ENCODE measurements around the gene CACNG1. TPM values are rescaled to one million over a fixed set of nuclear protein-coding genes. Genes with fewer than 3 reads are reported as not detected.

Gene CACNG1
- total and polyA plus RNA-seq, 2 of the 4 experiments (the other 2 are of a cell fraction): not detected

DNA sequence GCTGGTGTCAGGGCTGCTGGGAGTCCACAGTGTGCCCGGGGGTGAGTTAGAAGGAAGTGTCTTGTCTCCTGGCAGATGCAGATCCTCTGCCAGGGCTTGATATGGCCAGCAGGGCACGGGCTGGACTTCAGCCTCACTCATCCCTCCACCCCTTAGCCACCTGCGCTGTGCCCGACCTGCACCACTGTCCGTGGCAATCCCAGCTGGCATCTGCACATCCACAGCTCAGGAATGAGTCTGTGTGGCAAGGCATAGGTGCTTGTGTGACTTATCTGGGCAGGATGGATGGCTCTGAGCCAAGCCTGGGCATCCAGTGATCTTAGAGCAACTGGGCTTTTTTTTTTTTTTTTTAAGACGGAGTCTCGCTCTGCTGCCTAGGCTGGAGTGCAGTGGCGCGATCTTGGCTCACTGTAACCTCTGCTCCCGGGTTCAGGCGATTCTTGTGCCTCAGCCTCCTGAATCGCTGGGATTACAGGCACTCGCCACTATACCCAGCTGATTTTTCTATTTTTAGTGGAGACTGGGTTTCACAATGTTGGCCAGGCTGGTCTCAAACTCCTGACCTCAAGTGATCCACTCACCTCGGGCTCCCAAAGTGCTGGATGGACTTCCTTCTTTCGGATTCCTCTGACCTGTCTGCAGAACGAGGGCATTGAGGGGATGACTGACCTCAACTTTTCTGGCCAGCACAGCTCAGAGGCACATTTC is 22.5 kb upstream of the CACNG1 start:
- intact Hi-C loops (cut with micrococcal nuclease): no loop called here
- ATAC-seq (ENCODE audit: low read depth): no peak
- CTCF ChIA-PET: no interaction called here

More for the DNA sequence above, 22.5 kb upstream of the CACNG1 start:
- H3K27ac ChIP-seq (ENCODE audit: insufficient read depth, low read length): no peak overlapping the region
- H2BK120ac ChIP-seq (ENCODE audit: low read depth, low read length): no peak overlapping the region
- H3K9me1 ChIP-seq (ENCODE audit: insufficient read depth, low read length): peaks cover 8% of the 10 kb centered on the region; the same call in 1 of the 2 replicates
- no peak overlapping the region for H3K18ac ChIP-seq (ENCODE audit: low read depth, low read length)
- H4K5ac ChIP-seq (ENCODE audit: low read depth, low read length): no peak overlapping the region
- TF ChIP-seq CHD1 (IDR thresholded peaks at IDR 0.05; ENCODE audit: low read depth, low read length): no peak
- TF ChIP-seq RFX5 (IDR thresholded peaks at IDR 0.05; ENCODE audit: low read depth, low read length): no peak
- TF ChIP-seq, protein P1, sequence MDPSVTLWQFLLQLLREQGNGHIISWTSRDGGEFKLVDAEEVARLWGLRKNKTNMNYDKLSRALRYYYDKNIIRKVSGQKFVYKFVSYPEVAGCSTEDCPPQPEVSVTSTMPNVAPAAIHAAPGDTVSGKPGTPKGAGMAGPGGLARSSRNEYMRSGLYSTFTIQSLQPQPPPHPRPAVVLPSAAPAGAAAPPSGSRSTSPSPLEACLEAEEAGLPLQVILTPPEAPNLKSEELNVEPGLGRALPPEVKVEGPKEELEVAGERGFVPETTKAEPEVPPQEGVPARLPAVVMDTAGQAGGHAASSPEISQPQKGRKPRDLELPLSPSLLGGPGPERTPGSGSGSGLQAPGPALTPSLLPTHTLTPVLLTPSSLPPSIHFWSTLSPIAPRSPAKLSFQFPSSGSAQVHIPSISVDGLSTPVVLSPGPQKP (IDR thresholded peaks at IDR 0.05; ENCODE audit: borderline replicate concordance, low read depth, low read length): no peak
- TF ChIP-seq MAFK (IDR thresholded peaks at IDR 0.05; ENCODE audit: low read depth, low read length): no peak
- no peak for TF ChIP-seq NFE2L2 (IDR thresholded peaks at IDR 0.05; ENCODE audit: low read depth, low read length)
- TF ChIP-seq RAD21 (IDR thresholded peaks at IDR 0.05; ENCODE audit: low read length): no peak
- no peak for TF ChIP-seq SMC3 (IDR thresholded peaks at IDR 0.05; ENCODE audit: low read depth, low read length)
- TF ChIP-seq MAZ (IDR thresholded peaks at IDR 0.05; ENCODE audit: borderline replicate concordance, low read depth, low read length): no peak
- no peak for TF ChIP-seq RCOR1 (IDR thresholded peaks at IDR 0.05; ENCODE audit: insufficient replicate concordance, low read length)
- TF ChIP-seq, protein P2, sequence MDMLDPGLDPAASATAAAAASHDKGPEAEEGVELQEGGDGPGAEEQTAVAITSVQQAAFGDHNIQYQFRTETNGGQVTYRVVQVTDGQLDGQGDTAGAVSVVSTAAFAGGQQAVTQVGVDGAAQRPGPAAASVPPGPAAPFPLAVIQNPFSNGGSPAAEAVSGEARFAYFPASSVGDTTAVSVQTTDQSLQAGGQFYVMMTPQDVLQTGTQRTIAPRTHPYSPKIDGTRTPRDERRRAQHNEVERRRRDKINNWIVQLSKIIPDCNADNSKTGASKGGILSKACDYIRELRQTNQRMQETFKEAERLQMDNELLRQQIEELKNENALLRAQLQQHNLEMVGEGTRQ (IDR thresholded peaks at IDR 0.05; ENCODE audit: low read depth, low read length): no peak
- no peak for TF ChIP-seq POLR2A (IDR thresholded peaks at IDR 0.05; ENCODE audit: low read depth, low read length)
- no peak for TF ChIP-seq CEBPB (IDR thresholded peaks at IDR 0.05; ENCODE audit: low read depth, low read length)
- TF ChIP-seq, protein P3, sequence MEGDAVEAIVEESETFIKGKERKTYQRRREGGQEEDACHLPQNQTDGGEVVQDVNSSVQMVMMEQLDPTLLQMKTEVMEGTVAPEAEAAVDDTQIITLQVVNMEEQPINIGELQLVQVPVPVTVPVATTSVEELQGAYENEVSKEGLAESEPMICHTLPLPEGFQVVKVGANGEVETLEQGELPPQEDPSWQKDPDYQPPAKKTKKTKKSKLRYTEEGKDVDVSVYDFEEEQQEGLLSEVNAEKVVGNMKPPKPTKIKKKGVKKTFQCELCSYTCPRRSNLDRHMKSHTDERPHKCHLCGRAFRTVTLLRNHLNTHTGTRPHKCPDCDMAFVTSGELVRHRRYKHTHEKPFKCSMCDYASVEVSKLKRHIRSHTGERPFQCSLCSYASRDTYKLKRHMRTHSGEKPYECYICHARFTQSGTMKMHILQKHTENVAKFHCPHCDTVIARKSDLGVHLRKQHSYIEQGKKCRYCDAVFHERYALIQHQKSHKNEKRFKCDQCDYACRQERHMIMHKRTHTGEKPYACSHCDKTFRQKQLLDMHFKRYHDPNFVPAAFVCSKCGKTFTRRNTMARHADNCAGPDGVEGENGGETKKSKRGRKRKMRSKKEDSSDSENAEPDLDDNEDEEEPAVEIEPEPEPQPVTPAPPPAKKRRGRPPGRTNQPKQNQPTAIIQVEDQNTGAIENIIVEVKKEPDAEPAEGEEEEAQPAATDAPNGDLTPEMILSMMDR (conservative IDR thresholded peaks at IDR 0.05; ENCODE audit: low read depth, low read length): no peak
- TF ChIP-seq FOS (IDR thresholded peaks at IDR 0.05; ENCODE audit: low read depth, low read length): no peak
- TF ChIP-seq MXI1 (IDR thresholded peaks at IDR 0.05; ENCODE audit: borderline replicate concordance, low read depth, low read length): no peak
- TF ChIP-seq BHLHE40 (IDR thresholded peaks at IDR 0.05; ENCODE audit: low read depth, low read length): no peak
- H3K79me1 ChIP-seq (ENCODE audit: low read depth in 1 of 2, low read length in 2 of 2): no peaks in the 10 kb centered on the region
- no peak overlapping the region for H3K23ac ChIP-seq (ENCODE audit: low read depth, low read length)
- POLR2A ChIA-PET (ENCODE audit: unreplicated experiment): no interaction called here
- no peaks in the 10 kb centered on the region for H4K20me1 ChIP-seq (ENCODE audit: insufficient read depth, low read length)
- H2AFZ ChIP-seq (replicated peaks; ENCODE audit: low read length, poor library complexity): no peak overlapping the region
- dilution Hi-C loops (cut with HindIII; ENCODE audit: low sequenced_read_pairs, unreplicated experiment): no loop called here
- no peak overlapping the region for H2BK5ac ChIP-seq (ENCODE audit: low read depth, low read length, poor library complexity, severe bottlenecking)
- H4K8ac ChIP-seq (ENCODE audit: low read depth in 2 of 2, low read length in 2 of 2): no peak overlapping the region
- no peak overlapping the region for H3K4ac ChIP-seq (ENCODE audit: low read depth, low read length)
- no peak overlapping the region for H3K4me2 ChIP-seq (ENCODE audit: low read depth, low read length)
- H3K14ac ChIP-seq (replicated peaks; ENCODE audit: low read depth, low read length): no peak overlapping the region
- H3K4me1 ChIP-seq (ENCODE audit: control insufficient read depth, insufficient read depth, low read length): no peaks in the 10 kb centered on the region
- WGBS, 2 experiments (ENCODE audit: extremely low coverage in 2 of 2, insufficient read length in 1 of 2): 60% methylated on average over 1 of the region's 16 CpGs; no CpG with 5 or more reads in 1 of the 2 experiments
- no peak overlapping the region for H2BK20ac ChIP-seq (ENCODE audit: low read depth, low read length)
- H3K27me3 ChIP-seq (ENCODE audit: control insufficient read depth, insufficient read depth, low read length): peaks cover 29% of the 10 kb centered on the region
- no peak overlapping the region for H4K91ac ChIP-seq (ENCODE audit: insufficient read depth, low read depth, low read length)
- H3K4me3 ChIP-seq (ENCODE audit: insufficient read depth, low read depth, low read length): no peak overlapping the region
- no peaks in the 10 kb centered on the region for H3K36me3 ChIP-seq (ENCODE audit: control insufficient read depth, insufficient read depth, low read length)
- H2BK15ac ChIP-seq (ENCODE audit: low read depth, low read length): no peak overlapping the region
- no peak overlapping the region for H2AK9ac ChIP-seq (replicated peaks; ENCODE audit: low read depth, low read length, poor library complexity)
- no peak overlapping the region for H3K56ac ChIP-seq (ENCODE audit: extremely low read depth, insufficient read depth, low read length)
- no peak overlapping the region for H3K9ac ChIP-seq (ENCODE audit: low read depth, low read length)
- BruUV-seq (replicated peaks): no TSS peak
- H2AK5ac ChIP-seq (ENCODE audit: low read depth, low read length): no peak overlapping the region
- H3K9me3 ChIP-seq (ENCODE audit: control insufficient read depth, insufficient read depth, low read length): no peaks in the 10 kb centered on the region
- no peak for DNase-seq
- in situ Hi-C loops (cut with MboI; ENCODE audit: low sequenced_read_pairs): no loop called here

Measured in IMR-90 (cell line).